Right lobe of liver (tissue), 6 donors: ENCODE results near the gene ZYG11B. TPM values are rescaled to one million over a fixed set of nuclear protein-coding genes. Genes with fewer than 3 reads are reported as not detected.
"Not testable (repeated sequence)": the region's sequence is repeated elsewhere in the genome, so short reads cannot be mapped to it uniquely, and the experiment has no call there.

Experiments used
- ATAC-seq, 4 donors: fragments of 200-7000 bp; cut with Tn5 transposase; one replicate each; pipeline ENCODE4 v1.9.1; 2020; ENCODE audit warnings: mild to moderate bottlenecking in 4 of 4, moderate library complexity in 4 of 4
- DNase-seq, 3 donors: peaks; one replicate each; pipeline ENCODE4 v3.0.0-alpha.2; 2020
- H3K27ac ChIP-seq, 3 donors: fragments of 200-600 bp; one replicate each; pipeline ENCODE4 v1.8.0; 2022
- H3K27me3 ChIP-seq, 2 donors: fragments of 200-600 bp; one replicate each; pipeline ENCODE4 v1.8.0; 2022
- H3K36me3 ChIP-seq, 4 donors: fragments of 200-600 bp; sonication (generic) in 1 of 4; one replicate each; pipeline versions ENCODE4 v1.5.1 to v1.8.0; 2017 to 2022; ENCODE audit warnings: control low read depth in 1 of 4
- H3K4me1 ChIP-seq, 4 donors: fragments of 200-600 bp; sonication (generic) in 1 of 4; one replicate each; pipeline versions ENCODE4 v1.5.1 to v1.8.0; 2017 to 2022; ENCODE audit warnings: control low read depth in 1 of 4
- H3K4me3 ChIP-seq, 3 donors: fragments of 200-600 bp; one replicate each; pipeline ENCODE4 v1.8.0; 2022
- H3K9me3 ChIP-seq, 4 donors: fragments of 200-600 bp; sonication (generic) in 1 of 4; one replicate each; pipeline versions ENCODE4 v1.5.1 to v1.8.0; 2017 to 2022; ENCODE audit warnings: control low read depth in 1 of 4
- CTCF ChIP-seq, 4 donors: fragments of 200-600 bp in 3 of 4; fragments of 450-650 bp in 1 of 4; IDR thresholded peaks; one replicate each; pipeline versions ENCODE4 v1.5.1 to v1.8.0; 2016 to 2022; ENCODE audit warnings: antibody characterized with exemption in 4 of 4, mild to moderate bottlenecking in 2 of 4
- POLR2A ChIP-seq: fragments of 450-650 bp; IDR thresholded peaks from one replicate; pipeline ENCODE4 v1.6.1; 2017; ENCODE audit warnings: antibody characterized with exemption, mild to moderate bottlenecking
- WGBS: methylation state at CpG from one replicate; pipeline ENCODE4 v1.1.6; 2018; ENCODE audit warnings: low coverage, low lambda C conversion rate; ENCODE audit not compliant: insufficient coverage; ENCODE audit errors: missing lambda C conversion rate; 5-methylcytosine and 5-hydroxymethylcytosine counted together
- intact Hi-C, 2 donors: fragments of 100-400 bp; cut with DNase I; formaldehyde crosslinking; loops; one replicate each; pipeline versions ENCODE4 v1.11.2 to v1.14.1; 2022
- total RNA-seq, 6 experiments: library from RNA; depleted of rRNA in 2 of 6; stranded (reverse); fragments of >200 nt in 2 of 6; fragmentation: NEBNext Ultra II Directional in 3 of 6; extraction: Animal tissue kit (Norgen Biotek cat#: 25700) in 3 of 6; gene quantifications; one replicate each; pipeline versions ENCODE4 v1.1.0 to v1.2.4, GENCODE V29; 2016 to 2023
- donor health status: DM: no; HTN: yes; CAD: no.
- donor health status: DM: no; HTN: no; CAD: no.
- donor health status: DM: no; HTN: no; CAD: no.
- donor health status: DM: no; HTN: yes; CAD: no.
- donor health status: DM: no; HTN: yes; CAD: no.

The ZYG11B gene
- total RNA-seq, 6 experiments from 2014 or later: 17.7 to 39.2 (median 30.9) TPM

- DNase-seq (peak in 1 of 3 donors; percentile 76), ATAC-seq (peak; percentile 18 to 46 (median 32))
- Histone ChIP-seq H3K27ac (no peak overlapping the region), H3K36me3 (no peaks in the 10 kb centered on the region), H3K4me1 (peaks cover 0 to 10% (median 0%) of the 10 kb centered on the region in 4 donors), H3K9me3 (no peaks in the 10 kb centered on the region), H3K27me3 (no peaks in the 10 kb centered on the region), H3K4me3 (no peak overlapping the region)
- TF ChIP-seq CTCF (IDR thresholded peaks at IDR 0.05) (peak in 3 of 4 donors; percentile 7 to 37 (median 10)), POLR2A (no peak)
- 20% methylated on average over 3 of the region's 3 CpGs for WGBS
- intact Hi-C loops: no loop called here
Observed at GRCh38 chr1:52834798-52835197, 108.5 kb downstream of the ZYG11B start.

GRCh38 chr1:52836035-52836434, 109.8 kb downstream of the ZYG11B start:
- no peak overlapping the region for H3K27ac ChIP-seq
- H3K36me3 ChIP-seq: no peaks in the 10 kb centered on the region
- H3K4me1 ChIP-seq: peaks cover 0 to 10% (median 0%) of the 10 kb centered on the region in 4 donors
- TF ChIP-seq POLR2A (no peak), CTCF (IDR thresholded peaks at IDR 0.05) (no peak)
- WGBS: 78% methylated on average over 3 of the region's 3 CpGs
- ATAC-seq: no peak
- H3K9me3 ChIP-seq: no peaks in the 10 kb centered on the region
- intact Hi-C loops: no loop called here
- no peak overlapping the region for H3K4me3 ChIP-seq
- H3K27me3 ChIP-seq: no peaks in the 10 kb centered on the region
- no peak for DNase-seq

- H3K27me3 ChIP-seq, H3K36me3 ChIP-seq, H3K4me3 ChIP-seq, intact Hi-C loops, DNase-seq, H3K9me3 ChIP-seq, H3K27ac ChIP-seq, ATAC-seq: not testable (repeated sequence)
- peaks cover 0 to 10% (median 0%) of the 10 kb centered on the region in 4 donors for H3K4me1 ChIP-seq
- 92% methylated on average over 6 of the region's 10 CpGs for WGBS
Observed at GRCh38 chr1:52839175-52839574, 112.9 kb downstream of the ZYG11B start.

- Histone ChIP-seq H3K9me3 (no peaks in the 10 kb centered on the region), H3K27ac (no peak within 1 kb of the TSS), H3K36me3 (no peaks in the 10 kb centered on the region), H3K27me3 (no peaks in the 10 kb centered on the region), H3K4me3 (peak within 1 kb of the TSS; percentile 53 to 67 (median 55)), H3K4me1 (no peaks in the 10 kb centered on the region)
- TF ChIP-seq CTCF (IDR thresholded peaks at IDR 0.05): peak; percentile 28 to 46 (median 38)
- TF ChIP-seq POLR2A: no peak
- intact Hi-C loops: no loop called here
- WGBS: no CpG with 5 or more reads among the region's 88 CpGs
- DNase-seq (peak; percentile 61 to 82 (median 69)), ATAC-seq (peak; percentile 95 to 97 (median 96))
Observed at GRCh38 chr1:52842643-52843310, 116.5 kb downstream of the ZYG11B start, which contains the start of gene ZYG11A. Gene ZYG11A (plus strand): TSS chr1:52842760. CDS start chr1:52842884, 124 bp downstream.

GRCh38 chr1:52845119-52845518, 118.9 kb downstream of the ZYG11B start:
- DNase-seq, H3K27me3 ChIP-seq, H3K36me3 ChIP-seq, H3K27ac ChIP-seq, H3K9me3 ChIP-seq, ATAC-seq, intact Hi-C loops, H3K4me1 ChIP-seq, H3K4me3 ChIP-seq: not testable (repeated sequence)
- WGBS: 70% methylated on average over 5 of the region's 6 CpGs
